Breast epithelium (tissue), 3 donors: Measurements from ENCODE around the gene OXCT2.

Experiments
- POLR2A ChIP-seq: fragments of 450-650 bp; IDR thresholded peaks from one replicate; pipeline ENCODE4 v1.6.1; 2016; ENCODE audit warnings: antibody characterized with exemption, mild to moderate bottlenecking, moderate library complexity
- POLR2AphosphoS5 ChIP-seq, 3 donors: sonication (generic); formaldehyde crosslinking; IDR thresholded peaks; one replicate each; pipeline ENCODE4 v1.6.1; 2017; ENCODE audit warnings: antibody characterized with exemption in 3 of 3
- TF ChIP-seq, protein P1 (sequence below), 3 donors: fragments of 450-650 bp; IDR thresholded peaks; one replicate each; pipeline ENCODE4 v1.5.1; 2016 to 2017; ENCODE audit warnings: antibody characterized with exemption in 3 of 3, mild to moderate bottlenecking in 3 of 3, moderate library complexity in 3 of 3

GRCh38 chr1:39812913-39813312, 41.8 kb upstream of the OXCT2 start:
- TF ChIP-seq, protein P1, sequence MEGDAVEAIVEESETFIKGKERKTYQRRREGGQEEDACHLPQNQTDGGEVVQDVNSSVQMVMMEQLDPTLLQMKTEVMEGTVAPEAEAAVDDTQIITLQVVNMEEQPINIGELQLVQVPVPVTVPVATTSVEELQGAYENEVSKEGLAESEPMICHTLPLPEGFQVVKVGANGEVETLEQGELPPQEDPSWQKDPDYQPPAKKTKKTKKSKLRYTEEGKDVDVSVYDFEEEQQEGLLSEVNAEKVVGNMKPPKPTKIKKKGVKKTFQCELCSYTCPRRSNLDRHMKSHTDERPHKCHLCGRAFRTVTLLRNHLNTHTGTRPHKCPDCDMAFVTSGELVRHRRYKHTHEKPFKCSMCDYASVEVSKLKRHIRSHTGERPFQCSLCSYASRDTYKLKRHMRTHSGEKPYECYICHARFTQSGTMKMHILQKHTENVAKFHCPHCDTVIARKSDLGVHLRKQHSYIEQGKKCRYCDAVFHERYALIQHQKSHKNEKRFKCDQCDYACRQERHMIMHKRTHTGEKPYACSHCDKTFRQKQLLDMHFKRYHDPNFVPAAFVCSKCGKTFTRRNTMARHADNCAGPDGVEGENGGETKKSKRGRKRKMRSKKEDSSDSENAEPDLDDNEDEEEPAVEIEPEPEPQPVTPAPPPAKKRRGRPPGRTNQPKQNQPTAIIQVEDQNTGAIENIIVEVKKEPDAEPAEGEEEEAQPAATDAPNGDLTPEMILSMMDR (IDR thresholded peaks at IDR 0.05) = no peak
- TF ChIP-seq POLR2A (no peak), POLR2AphosphoS5 (IDR thresholded peaks at IDR 0.05) (no peak)
